B cell (primary cell): ENCODE results near the gene MGAT5. TPM values are rescaled to one million over a fixed set of nuclear protein-coding genes. Genes with fewer than 3 reads are reported as not detected.
A peak's percentile ranks its signal among the peaks of the same experiment; 100 is the strongest.

Experiments
- ATAC-seq: fragments of 200-7000 bp; cut with Tn5 transposase; one replicate; pipeline ENCODE4 v1.10.0; 2021; ENCODE audit warnings: low read depth, mild to moderate bottlenecking, moderate number of reproducible peaks, moderate library complexity
- CTCF ChIA-PET: fragments of 350-600 bp; sonication (Branson Sonifier 250); formaldehyde crosslinking; loops from one replicate; lab custom pipeline; 2021; ENCODE audit warnings: antibody characterized with exemption, inconsistent platforms; lab: Charles Lee
- POLR2A ChIA-PET: fragments of 350-600 bp; sonication (Branson Sonifier 250); formaldehyde crosslinking; loops from one replicate; lab custom pipeline; 2021; ENCODE audit warnings: antibody characterized with exemption; lab: Charles Lee
- DNase-seq: peaks from one replicate; pipeline ENCODE4 v3.0.0; 2013
- H2AFZ ChIP-seq: 2 replicates; pipeline ENCODE4 v1.6.1; 2012; ENCODE audit warnings: mild to moderate bottlenecking, low read depth, low read length; ENCODE audit not compliant: insufficient read depth, poor library complexity, severe bottlenecking
- H3K27ac ChIP-seq, 2 donors: 1 replicate in 1 of 2; 2 replicates in 1 of 2; pipeline ENCODE4 v1.5.1; 2012 to 2013; ENCODE audit warnings: low read length in 2 of 2, mild to moderate bottlenecking in 2 of 2, moderate library complexity in 1 of 2
- H3K27me3 ChIP-seq, 4 experiments: fragments of 200-600 bp in 1 of 4; sonication (generic) in 1 of 4; replicated peaks in 1 of 4; 1 replicate in 2 of 4; 2 replicates in 2 of 4; pipeline versions ENCODE4 v1.6.1 to v1.7.0; 2013 to 2016; ENCODE audit warnings: low read length in 3 of 4, mild to moderate bottlenecking in 2 of 4, mixed read lengths in 1 of 4, moderate library complexity in 1 of 4; ENCODE audit not compliant: insufficient read depth in 4 of 4, control insufficient read depth in 3 of 4; ENCODE audit errors: control extremely low read depth in 1 of 4
- H3K36me3 ChIP-seq, 2 experiments: replicated peaks in 1 of 2; 1 replicate in 1 of 2; 2 replicates in 1 of 2; pipeline versions ENCODE4 v1.6.1 to v1.7.1; 2013; ENCODE audit warnings: low read length in 1 of 2; ENCODE audit not compliant: insufficient read depth in 2 of 2, control insufficient read depth in 1 of 2; ENCODE audit errors: control extremely low read depth in 1 of 2, extremely low read depth in 1 of 2
- H3K4me1 ChIP-seq, 2 donors: fragments of 200-600 bp in 1 of 2; sonication (generic) in 1 of 2; 1 replicate in 1 of 2; 2 replicates in 1 of 2; pipeline versions ENCODE4 v1.5.1 to v1.6.1; 2013 to 2017; ENCODE audit warnings: low read length in 2 of 2; ENCODE audit not compliant: control insufficient read depth in 2 of 2, insufficient read depth in 2 of 2
- H3K4me2 ChIP-seq: replicated peaks from 2 replicates; pipeline ENCODE3; 2012; ENCODE audit warnings: mild to moderate bottlenecking, low read depth, low read length; ENCODE audit not compliant: poor library complexity, severe bottlenecking
- H3K4me3 ChIP-seq, 5 experiments: fragments of 200-600 bp in 1 of 5; sonication (generic) in 1 of 5; 1 replicate in 3 of 5; 2 replicates in 2 of 5; pipeline versions ENCODE4 v1.5.1 to v1.7.0; 2011 to 2016; ENCODE audit warnings: low read length in 4 of 5, mild to moderate bottlenecking in 4 of 5, low read depth in 2 of 5, control low read depth in 1 of 5, moderate library complexity in 1 of 5; ENCODE audit not compliant: insufficient read depth in 1 of 5; ENCODE audit errors: control extremely low read depth in 1 of 5, extremely low read depth in 1 of 5
- H3K79me2 ChIP-seq: fragments of 200-600 bp; sonication (generic); one replicate; pipeline ENCODE4 v1.6.0; 2016; ENCODE audit warnings: low read length; ENCODE audit not compliant: control insufficient read depth, insufficient read depth
- H3K9ac ChIP-seq: fragments of 200-600 bp; sonication (generic); 2 replicates; pipeline ENCODE4 v1.6.1; 2017; ENCODE audit warnings: mild to moderate bottlenecking, low read length, moderate library complexity
- H3K9me3 ChIP-seq, 3 donors: one replicate each; pipeline versions ENCODE4 v1.6.1 to v1.7.1; 2013; ENCODE audit warnings: low read length in 2 of 3; ENCODE audit not compliant: control insufficient read depth in 2 of 3, insufficient read depth in 1 of 3; ENCODE audit errors: control extremely low read depth in 1 of 3
- H4K20me1 ChIP-seq: 2 replicates; pipeline ENCODE4 v1.6.0; 2012; ENCODE audit warnings: mild to moderate bottlenecking, low read length; ENCODE audit not compliant: insufficient read depth, control insufficient read depth, poor library complexity, severe bottlenecking
- H3K27ac Mint-ChIP-seq: one replicate; pipeline ENCODE4 v1.8.0; 2021; ENCODE audit warnings: mixed read lengths
- H3K27me3 Mint-ChIP-seq: one replicate; pipeline ENCODE4 v1.8.0; 2021; ENCODE audit warnings: mixed read lengths
- H3K4me1 Mint-ChIP-seq: one replicate; pipeline ENCODE4 v1.8.0; 2021; ENCODE audit warnings: mixed read lengths
- H3K4me3 Mint-ChIP-seq: one replicate; pipeline ENCODE4 v1.8.0; 2021; ENCODE audit warnings: mixed read lengths
- H3K9me3 Mint-ChIP-seq: one replicate; pipeline ENCODE4 v1.8.0; 2022; ENCODE audit warnings: mixed read lengths; ENCODE audit not compliant: insufficient read depth
- EZH2 ChIP-seq: IDR thresholded peaks from 2 replicates; pipeline ENCODE4 v1.6.1; 2012; ENCODE audit warnings: borderline replicate concordance, low read depth, mild to moderate bottlenecking, moderate library complexity, low read length; ENCODE audit not compliant: insufficient read depth, poor library complexity, severe bottlenecking
- WGBS: methylation state at CpG from one replicate; pipeline ENCODE4 v1.1.5; 2013; ENCODE audit warnings: missing lambda C conversion rate; ENCODE audit not compliant: insufficient coverage; 5-methylcytosine and 5-hydroxymethylcytosine counted together
- intact Hi-C: fragments of 100-400 bp; cut with micrococcal nuclease; formaldehyde crosslinking; loops from one replicate; pipeline ENCODE4 v1.10.0; 2022
- polyA plus RNA-seq: library from polyadenylated mRNA; depleted of rRNA; stranded (reverse); fragments of >200 nt; gene quantifications from 2 replicates; pipeline ENCODE4 v1.2.3, GENCODE V29; 2012
- total RNA-seq, 2 donors: library from RNA; stranded (reverse); fragments of 120-200 nt in 1 of 2; gene quantifications; 1 replicate in 1 of 2; 2 replicates in 1 of 2; pipeline versions ENCODE4 v1.2.3 to v1.2.4, GENCODE V29; 2013 to 2022
- TF ChIP-seq, protein P1 (sequence below): fragments of 200-600 bp; IDR thresholded peaks from one replicate; pipeline ENCODE4 v1.8.0; 2022; ENCODE audit warnings: antibody characterized with exemption, mild to moderate bottlenecking

Gene MGAT5
- total and polyA plus RNA-seq, 2 donors (not counting 1 experiment from before 2014, with no cell fraction given) = 27.2 to 184 TPM

DNA sequence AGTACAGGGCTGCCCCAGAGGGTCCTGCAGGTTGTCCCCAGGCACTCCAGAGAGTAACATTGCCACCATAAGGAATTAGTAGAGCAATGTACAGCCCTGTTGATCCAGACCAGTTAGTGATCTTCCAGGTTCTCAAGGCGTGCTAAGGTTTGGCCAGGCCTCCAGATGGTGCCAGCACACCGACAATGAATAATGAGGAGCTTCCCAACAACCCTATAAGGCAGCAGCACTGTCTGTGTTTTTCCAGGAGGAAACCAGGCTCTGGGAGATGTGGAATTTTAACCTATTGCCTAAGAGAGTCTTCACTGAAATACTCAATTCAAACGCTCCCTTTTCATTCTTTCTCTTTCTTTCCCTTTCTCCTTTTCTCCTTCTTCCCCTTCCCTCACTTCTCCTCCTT is 122.1 kb downstream of the MGAT5 start:
- no peaks in the 10 kb centered on the region for H3K4me1 Mint-ChIP-seq
- Histone ChIP-seq H3K27ac (peak overlapping the region in 1 of 2 donors; percentile 31), H3K79me2 (peaks cover 83% of the 10 kb centered on the region), H3K36me3 (peaks cover 12 to 91% of the 10 kb centered on the region in 2 experiments), H2AFZ (no peak overlapping the region), H4K20me1 (peaks cover 29% of the 10 kb centered on the region), H3K9ac (no peak overlapping the region), H3K4me2 (no peak overlapping the region), H3K27me3 (no peaks in the 10 kb centered on the region), H3K9me3 (no peaks in the 10 kb centered on the region), H3K4me3 (no peak overlapping the region), H3K4me1 (no peaks in the 10 kb centered on the region)
- WGBS = 100% methylated on average over 2 of the region's 3 CpGs
- intact Hi-C loops = loop anchor here (5.0 kb wide), 1 partner anchor 34 kb away; no protein-coding TSS in a partner anchor
- ATAC-seq (no peak), DNase-seq (no peak)
- H3K27ac Mint-ChIP-seq = peak overlapping the region; percentile 33
- H3K4me3 Mint-ChIP-seq = no peak overlapping the region
- POLR2A ChIA-PET = no interaction called here
- TF ChIP-seq, protein P1, sequence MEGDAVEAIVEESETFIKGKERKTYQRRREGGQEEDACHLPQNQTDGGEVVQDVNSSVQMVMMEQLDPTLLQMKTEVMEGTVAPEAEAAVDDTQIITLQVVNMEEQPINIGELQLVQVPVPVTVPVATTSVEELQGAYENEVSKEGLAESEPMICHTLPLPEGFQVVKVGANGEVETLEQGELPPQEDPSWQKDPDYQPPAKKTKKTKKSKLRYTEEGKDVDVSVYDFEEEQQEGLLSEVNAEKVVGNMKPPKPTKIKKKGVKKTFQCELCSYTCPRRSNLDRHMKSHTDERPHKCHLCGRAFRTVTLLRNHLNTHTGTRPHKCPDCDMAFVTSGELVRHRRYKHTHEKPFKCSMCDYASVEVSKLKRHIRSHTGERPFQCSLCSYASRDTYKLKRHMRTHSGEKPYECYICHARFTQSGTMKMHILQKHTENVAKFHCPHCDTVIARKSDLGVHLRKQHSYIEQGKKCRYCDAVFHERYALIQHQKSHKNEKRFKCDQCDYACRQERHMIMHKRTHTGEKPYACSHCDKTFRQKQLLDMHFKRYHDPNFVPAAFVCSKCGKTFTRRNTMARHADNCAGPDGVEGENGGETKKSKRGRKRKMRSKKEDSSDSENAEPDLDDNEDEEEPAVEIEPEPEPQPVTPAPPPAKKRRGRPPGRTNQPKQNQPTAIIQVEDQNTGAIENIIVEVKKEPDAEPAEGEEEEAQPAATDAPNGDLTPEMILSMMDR = no peak
- TF ChIP-seq EZH2 = no peak
- no peaks in the 10 kb centered on the region for H3K27me3 Mint-ChIP-seq
- H3K9me3 Mint-ChIP-seq = no peaks in the 10 kb centered on the region
- CTCF ChIA-PET = interaction anchor here (1.3 to 1.8 kb wide), 3 partner anchors 36 to 257 kb away, joined by 3 to 6 read pairs (median 5); no protein-coding TSS in a partner anchor

GRCh38 chr2:134377730-134378129 is 123.9 kb downstream of the MGAT5 start:
- CTCF ChIA-PET = interaction anchor here (0.7 to 1.8 kb wide), 5 partner anchors 10 to 491 kb away, joined by 3 to 5 read pairs (median 3); no protein-coding TSS in a partner anchor
- H3K9ac ChIP-seq = no peak overlapping the region
- 94% methylated on average over 7 of the region's 7 CpGs for WGBS

More at GRCh38 chr2:134377730-134378129, 123.9 kb downstream of the MGAT5 start:
- TF ChIP-seq, protein P1 = no peak
- TF ChIP-seq EZH2 = no peak
- Histone ChIP-seq H3K4me3 (no peak overlapping the region), H3K27me3 (no peaks in the 10 kb centered on the region), H3K4me2 (no peak overlapping the region), H3K9me3 (no peaks in the 10 kb centered on the region), H3K79me2 (peaks cover 71% of the 10 kb centered on the region), H4K20me1 (peaks cover 29% of the 10 kb centered on the region), H3K4me1 (no peaks in the 10 kb centered on the region), H2AFZ (no peak overlapping the region), H3K36me3 (peaks cover 3 to 83% of the 10 kb centered on the region in 2 experiments), H3K27ac (no peak overlapping the region)
- Mint-ChIP-seq H3K4me3 (no peak overlapping the region), H3K27me3 (no peaks in the 10 kb centered on the region), H3K9me3 (no peaks in the 10 kb centered on the region), H3K27ac (peak overlapping the region; percentile 24), H3K4me1 (no peaks in the 10 kb centered on the region)
- intact Hi-C loops = loop anchor here (5.0 kb wide), 1 partner anchor 35 kb away; no protein-coding TSS in a partner anchor
- ATAC-seq = no peak
- DNase-seq = no peak
- POLR2A ChIA-PET = no interaction called here
